Stimulated activated CD4-positive, alpha-beta T cell treated with anti-CD3 and anti-CD28 coated beads, Interleukin-1b, Interleukin-23, amount 100 ng/mL, for 48 hours (primary cell): ENCODE measurements around the gene TBX1.
"Not testable (repeated sequence)": the region's sequence is repeated elsewhere in the genome, so short reads cannot be mapped to it uniquely, and the experiment has no call there.

Experiments used
- DNase-seq: peaks from one replicate; pipeline ENCODE4 v3.0.0-alpha.2; 2020

The TBX1 gene

DNA sequence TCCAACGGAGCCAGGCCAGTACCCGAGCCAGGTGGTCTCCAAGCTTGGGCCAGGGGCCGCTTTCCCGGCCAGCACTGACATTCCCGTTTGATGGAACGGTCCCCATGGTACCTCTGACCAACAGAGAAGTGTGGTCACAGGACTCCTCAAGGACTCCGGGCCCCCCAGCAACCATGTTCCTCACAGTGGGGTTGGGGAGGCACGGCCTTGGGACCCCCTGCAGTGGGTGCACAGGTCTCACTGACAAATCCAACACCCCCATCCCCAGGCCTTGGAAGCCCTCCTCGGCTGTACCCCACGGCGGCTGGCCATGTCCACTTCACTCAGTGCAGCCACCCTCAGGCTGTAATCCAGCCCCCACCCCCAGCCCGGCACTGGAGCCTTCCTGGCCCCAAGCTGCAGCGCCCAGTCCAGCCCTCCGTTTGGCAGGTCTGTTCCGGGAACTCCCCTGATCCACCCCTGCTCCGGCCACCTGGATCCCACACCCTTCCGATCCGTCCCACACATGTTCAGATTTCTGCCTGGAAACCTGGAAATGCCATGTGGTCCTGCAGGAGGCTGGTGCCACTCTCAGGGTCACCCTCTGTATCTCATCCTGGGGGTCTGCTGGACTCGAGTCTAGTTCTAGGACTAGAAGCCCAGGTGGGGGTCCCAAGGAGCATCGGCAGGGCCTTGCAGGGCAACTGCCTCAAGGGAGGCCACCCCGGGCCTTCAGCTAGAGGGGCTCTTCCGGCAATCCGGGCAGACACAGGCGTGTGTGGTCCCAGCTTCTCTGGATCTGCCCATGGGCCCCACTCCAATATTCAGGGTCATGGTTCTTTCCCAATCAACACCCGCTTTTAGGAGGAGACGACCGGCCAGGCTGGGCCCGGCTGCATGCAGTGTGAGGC lies 26.6 kb downstream of the TBX1 start:
- DNase-seq: no peak

DNA sequence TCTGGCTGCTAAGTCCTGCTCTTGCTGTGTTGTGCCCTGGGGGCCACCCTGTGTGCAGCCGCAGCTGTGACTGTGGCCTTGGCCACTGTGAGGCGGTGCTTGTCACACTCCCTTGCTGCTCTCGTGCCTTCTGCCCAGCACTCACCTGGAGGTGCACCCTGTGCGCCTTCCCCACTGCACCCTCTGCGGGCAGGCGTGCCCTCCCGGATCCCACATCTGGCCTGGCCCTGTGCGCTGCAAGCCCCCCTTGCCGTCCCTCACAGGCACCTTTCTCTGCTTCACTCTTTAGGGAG lies 27.2 kb downstream of the TBX1 start:
- DNase-seq: no peak

DNA sequence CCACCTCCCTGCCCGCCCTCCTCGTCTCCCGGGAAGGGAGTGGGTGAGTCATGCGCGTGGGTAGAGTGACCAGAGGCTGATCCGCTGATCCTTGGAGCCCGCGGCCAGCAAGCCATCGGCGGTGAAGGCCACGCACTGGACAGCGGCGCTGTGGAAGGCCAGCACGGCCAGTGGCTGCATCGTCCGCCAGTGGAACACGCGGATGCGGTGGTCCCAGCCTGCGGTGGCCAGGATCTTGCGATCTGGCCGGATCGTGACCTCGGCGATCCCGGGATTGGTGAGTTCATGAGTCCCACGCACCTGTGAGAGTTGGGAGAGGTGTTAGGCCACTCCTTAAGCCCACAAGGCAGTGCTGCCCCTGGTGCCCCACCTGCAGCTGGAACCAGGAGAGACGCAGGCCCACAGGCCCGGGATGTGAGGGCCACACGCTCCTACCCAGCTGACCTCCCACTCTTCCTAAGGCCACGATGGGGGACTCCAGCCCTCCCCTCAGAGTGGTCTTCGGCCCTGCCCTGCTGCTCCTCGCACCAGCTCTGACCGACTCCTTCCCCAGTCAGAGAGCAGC lies 28.2 kb downstream of the TBX1 start:
- DNase-seq: no peak

DNA sequence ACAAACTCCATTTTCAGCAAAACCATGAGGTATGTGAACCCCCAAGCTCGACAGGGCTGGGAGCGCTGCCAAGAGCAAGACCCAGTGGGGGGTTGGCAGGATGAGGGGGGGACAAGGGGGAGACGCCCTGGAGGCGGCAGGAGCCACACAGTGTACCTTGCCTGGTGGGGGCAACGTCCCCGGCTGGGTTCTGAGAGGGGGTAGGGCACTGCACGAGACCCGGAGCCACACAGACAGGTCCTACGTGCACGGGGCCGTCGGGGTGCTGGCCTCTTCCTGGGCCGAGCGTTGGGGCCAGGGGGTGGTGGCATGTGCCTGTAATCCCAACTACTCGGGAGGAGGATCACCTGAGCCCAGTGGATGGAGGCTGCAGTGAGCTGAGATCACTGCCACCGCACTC lies 28.8 kb downstream of the TBX1 start:
- DNase-seq: no peak

DNA sequence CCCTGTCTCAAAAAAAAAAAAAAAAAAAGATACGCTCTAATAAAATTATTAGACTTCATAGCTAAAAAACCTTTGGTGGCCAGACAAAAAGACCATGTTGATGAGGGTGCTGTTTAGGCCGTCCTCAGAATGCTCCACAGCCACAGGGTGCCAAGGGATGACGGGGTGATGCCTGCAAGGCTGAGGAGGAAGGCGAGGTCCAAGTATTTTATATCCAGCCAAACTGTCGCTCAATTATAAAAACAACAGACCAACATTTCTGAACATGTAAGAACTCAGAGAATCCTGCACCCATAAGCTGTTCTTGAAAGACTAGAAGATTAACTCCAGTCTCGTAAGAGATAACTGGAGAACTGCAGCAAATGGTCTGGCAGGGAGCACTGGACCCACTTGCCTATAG lies 29.2 kb downstream of the TBX1 start:
- DNase-seq: no peak

DNA sequence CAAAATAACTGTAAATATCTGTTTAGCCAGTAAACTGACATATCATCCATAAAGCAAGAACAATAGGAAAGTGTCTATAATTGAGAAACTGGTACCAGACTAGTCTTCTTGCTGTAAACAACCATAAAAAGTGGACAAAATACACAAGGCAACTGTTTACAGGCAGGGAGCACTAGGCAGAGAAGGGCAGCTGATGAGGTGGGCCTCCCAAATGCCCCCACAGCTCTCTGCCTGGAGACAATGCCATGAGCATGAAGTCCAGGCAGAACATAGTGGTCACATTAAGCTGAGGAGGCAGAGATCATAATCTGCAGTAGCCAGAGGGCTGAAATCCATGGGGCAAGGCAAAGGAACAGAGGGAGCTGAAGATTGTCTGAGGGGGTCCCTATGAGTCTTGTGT lies 30.7 kb downstream of the TBX1 start:
- DNase-seq: no peak

DNA sequence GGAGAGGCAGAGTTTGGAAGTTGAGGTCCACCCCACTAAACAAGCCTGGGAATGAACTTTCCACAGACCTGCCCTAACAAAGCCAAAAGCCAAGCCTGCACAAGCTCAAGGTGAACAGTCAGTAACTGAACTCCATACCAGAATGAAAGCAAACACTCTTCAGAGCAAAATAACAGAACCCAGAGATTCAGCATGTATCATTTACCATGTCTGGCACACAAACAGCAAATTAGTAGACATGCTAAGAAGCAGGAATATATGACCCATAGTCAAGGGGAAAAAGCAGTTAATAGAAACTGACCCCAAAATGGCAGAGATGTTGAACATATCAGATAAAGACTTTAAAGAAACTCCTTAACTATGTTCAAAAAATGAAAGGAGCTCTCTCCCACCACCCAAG lies 31.3 kb downstream of the TBX1 start:
- DNase-seq: no peak

DNA sequence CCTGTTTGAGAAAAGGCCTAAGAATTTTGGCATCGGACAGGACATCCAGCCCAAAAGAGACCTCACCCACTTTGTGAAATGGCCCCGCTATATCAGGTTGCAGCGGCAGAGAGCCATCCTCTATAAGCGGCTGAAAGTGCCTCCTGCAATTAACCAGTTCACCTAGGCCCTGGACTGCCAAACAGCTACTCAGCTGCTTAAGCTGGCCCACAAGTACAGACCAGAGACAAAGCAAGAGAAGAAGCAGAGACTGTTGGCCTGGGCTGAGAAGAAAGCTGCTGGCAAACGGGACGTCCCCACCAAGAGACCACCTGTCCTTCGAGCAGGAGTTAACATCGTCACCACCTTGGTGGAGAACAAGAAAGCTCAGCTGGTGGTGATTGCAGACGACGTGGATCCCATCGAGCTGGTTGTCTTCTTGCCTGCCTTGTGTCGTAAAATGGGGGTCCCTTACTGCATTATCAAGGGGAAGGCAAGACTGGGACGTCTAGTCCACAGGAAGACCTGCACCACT lies 31.9 kb downstream of the TBX1 start:
- not testable (repeated sequence) for DNase-seq

DNA sequence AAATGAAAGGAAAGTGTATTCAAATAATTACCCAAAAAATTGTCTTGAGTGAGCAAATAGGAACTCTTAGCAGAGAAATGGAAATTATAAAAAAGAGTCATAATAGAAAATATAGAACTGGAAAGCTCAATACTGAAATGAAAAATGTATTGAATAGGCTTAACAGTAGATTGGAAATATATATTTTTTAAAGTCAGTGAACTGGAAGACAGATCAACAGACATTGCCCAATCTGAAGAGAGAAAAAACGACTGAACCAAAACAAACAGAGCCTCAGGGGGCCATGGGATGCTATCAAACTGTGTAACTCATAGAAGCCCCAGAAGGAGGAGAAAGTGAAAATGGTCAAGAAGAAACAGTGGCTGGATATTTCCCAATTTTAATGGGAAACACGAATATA lies 32.6 kb downstream of the TBX1 start:
- no peak for DNase-seq

DNA sequence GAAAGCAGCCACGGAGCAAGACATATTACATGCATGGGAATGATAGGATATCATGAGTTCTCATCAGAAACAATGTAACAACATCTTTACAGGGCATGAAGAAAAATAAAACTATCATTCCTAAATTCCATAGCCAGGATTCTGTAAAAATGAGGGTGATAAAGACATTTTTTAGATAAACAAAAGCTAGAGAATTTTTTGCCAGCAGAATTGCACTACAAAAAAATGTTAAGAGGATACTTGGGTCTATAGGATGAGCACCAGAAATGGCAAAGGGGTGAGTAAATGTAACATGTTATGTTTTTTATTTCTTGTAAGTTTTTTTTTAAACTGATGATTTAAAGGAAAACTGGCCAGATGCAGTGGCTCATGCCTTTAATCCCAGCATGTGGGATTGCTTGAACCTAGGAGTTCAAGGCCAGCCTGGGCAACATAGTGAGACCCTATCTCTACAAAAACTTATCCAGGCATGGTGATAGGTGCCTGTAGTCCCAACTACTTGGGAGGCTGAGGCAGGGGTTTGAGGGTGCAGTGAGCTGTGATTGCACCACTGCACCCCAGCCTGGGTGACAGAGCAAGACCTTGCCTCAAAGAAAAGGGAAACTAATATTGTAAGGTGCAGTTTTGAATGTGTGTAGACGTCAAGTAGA lies 33.2 kb downstream of the TBX1 start:
- DNase-seq: no peak

DNA sequence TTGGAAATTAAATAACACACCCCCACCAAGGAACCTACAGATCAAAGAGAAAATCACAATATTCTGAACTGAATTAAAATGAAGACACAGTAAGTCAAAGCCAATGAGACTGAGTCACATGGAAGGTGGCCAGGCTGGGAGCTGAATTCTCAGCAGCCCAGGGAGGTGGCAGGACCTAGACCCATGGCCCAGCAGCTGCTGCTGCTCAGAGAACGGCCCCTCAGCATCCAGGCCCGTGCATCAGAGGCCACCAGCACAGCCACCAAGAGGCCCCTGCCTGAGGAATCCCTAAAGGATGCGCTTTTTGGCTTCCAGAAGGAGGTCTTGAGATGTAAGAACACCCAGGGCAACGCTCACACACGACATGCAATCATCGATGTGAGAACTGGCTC lies 35.0 kb downstream of the TBX1 start:
- no peak for DNase-seq

DNA sequence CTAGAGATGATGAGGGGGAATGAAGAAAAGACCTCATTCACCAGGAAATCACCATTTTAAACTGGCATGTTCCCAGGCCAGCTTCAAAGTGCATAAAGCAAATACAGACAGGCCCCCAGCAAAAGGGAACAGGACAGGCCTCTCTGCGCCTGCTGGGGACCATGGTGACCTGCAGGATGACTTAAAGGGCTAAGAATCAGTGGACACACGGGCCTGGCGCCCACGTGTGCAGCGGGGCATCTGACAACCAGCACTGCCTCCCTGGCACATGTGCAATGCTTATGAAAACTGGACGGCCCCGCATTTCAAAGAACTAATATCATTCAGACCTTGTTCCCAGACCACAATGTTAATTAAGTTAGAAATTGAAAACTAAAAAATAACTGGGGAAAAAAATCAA lies 35.6 kb downstream of the TBX1 start:
- no peak for DNase-seq

DNA sequence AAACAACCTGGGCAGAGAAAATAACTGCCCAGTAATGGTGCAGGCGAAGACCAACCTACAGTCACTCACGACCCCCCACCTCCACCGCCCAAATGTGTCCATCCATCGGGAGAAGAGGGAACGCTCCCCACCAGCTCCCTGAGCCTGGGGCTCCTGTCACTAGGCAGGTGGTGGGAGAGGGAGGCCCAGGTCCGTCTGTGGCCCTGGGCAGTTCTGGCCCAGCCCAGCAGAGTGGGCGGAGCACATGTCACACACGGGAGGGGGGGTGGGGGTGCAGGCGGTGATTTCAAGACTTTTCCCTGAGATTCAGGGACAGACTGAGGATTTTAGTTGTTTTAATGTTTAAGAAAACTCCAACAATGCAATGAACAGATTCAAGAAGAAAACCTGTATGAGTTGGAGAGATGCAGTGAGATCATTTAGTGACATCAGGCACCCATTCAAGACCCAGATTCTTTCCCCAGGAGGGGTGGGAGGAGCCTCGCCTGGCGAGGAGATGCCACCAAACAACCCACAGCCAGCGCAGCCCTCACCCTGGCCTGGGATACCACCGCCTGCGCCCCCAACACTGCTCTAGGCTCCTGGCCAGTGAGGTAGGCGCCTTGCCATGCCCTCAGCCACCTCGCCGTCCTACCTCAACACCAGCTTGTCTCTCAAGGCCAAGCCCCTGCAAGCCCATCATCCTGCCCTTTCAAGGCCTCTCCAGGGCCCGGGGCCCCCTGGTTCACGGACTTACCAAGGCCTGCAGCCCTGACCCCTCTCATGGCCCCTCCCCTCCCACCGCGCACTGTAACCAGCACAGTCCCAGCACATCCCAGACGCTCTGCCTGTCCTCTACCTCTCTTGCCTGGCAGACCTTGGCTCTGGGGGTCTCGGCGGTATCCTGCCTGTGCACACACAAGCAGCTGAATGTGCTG lies 36.8 kb downstream of the TBX1 start:
- DNase-seq: no peak

DNA sequence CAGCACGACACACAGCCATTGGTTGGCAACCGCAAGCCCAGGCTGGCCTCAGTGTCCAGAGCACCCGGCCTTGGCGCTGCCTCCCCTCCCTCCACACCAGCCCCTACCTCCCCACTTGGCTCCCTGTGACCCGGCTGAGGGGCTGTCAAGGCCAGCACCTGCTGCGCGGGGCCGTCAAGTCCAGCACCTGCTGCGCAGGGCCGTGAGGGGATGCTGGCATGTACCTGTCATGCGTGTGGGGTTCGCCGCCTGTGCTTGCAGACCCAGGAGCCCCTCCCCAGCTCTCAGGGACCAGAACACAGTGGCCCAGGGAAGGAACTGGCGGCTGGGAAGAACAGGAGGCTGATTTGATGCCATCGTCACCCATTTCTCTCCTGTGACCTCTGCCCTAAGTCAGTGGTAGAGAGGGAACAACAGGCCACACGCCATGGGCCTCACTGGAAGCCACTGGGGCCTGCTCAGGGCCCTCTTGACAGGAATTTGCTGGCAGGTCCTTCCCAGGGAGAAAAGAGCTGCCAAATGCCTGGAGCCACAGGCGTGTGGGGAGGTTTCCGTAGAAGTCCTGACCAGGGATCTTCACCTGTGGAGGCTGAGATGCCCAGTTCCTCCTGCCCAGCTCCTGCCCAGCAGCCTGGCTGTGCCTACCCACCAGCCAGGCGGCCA lies 37.6 kb downstream of the TBX1 start:
- DNase-seq: no peak

DNA sequence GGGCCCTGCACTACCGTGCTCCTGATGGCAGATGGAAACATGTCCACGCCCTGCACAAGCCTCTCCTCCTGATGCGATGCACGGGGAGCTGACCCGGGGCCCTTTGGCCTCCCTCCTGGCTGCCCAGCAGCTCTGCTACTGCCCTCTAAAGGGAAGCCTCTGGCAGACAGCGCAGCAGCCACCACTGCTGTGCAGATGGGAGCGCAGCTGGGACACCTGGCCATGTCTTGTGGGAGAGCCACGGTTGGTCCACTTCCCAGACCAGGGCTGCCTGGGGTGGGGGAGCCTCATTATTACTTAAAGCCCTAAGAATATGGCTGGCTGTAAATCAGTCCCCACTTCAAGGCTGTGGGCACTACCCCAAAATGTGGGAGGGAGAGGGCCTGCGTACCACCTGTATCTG lies 38.3 kb downstream of the TBX1 start:
- DNase-seq: no peak

DNA sequence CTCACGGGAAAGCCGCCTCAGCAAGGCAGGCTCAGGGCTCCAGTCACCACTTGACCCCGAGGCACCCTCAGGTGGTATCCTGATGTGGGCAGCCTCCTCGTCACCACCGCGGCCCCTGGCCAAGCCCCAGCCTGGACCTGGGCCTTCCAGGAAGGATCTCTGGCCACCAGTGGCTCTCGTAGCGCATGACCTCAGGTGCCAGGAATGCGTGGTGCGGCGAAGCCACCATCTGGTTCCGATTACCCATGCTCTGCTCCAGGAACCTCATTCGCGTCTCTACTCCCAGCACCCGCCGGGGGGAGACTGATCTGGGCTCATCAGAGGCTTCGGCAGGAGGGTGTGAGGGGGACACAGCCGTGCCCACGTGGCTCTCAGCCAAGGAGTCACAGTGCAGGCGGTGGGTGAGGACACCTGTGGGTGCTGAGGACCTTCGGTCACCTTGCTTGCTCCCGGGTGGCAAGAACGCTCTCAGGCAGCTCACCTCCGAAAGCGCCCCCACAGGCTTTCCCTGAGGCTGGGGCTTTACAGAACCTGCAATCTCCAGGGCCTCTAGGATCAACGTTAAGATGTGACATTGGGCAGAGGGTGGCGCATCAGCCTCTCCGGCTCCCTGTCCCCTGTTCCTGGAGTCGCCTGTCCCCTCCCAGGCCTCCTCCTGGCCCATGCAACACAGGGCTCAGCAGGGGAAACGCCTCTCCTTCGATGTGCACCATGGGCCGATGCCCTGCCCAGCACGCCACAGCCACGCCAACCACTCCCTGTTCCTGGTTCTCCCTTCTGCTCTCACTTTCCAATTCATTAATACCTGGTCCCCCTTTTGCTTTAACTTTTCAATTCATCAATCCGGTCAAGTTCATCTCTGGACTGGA lies 39.0 kb downstream of the TBX1 start:
- no peak for DNase-seq

DNA sequence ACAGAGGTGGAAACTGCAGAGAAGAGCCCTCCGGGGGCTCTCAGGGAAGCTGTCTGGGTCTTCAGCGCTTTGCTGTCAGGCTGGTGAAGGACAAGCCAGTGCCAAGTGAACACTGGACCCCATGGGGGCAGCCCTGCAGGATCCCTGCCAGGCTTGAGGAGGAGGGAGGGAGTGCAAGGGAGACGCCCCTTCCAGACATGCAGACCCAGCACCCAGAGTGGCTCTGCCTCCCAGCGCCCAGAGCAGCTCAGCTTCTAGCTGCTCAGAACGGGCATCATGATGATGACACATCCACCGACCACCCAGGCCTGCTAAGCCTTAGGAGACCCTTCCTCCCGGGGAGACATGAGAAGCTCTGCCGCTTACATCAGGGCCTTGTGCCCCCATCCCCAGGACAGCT lies 39.7 kb downstream of the TBX1 start:
- DNase-seq: no peak

DNA sequence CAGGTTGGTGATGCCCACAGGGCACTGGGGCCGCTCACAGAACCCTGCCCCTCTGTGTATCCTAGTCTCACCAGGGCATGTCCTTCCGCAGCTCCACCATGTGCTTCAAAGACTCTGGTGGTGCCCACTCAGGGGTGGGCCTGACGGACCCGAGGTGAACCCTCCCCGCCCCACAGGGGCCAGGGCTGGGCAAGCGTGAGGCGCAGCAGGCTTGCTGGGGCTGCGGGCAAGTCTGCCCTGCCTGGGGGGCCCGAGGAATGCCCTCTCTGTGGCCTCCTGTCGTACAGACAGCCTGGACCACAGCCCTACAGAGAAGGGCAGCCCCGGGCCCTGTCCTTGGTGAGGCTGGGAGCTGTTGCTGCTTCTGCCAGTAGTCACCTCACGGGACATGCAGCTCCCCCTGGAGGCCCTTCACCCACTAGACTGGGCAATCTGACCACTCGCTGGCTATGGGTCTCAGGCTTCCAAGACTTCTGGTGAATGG lies 40.2 kb downstream of the TBX1 start:
- DNase-seq: no peak

DNA sequence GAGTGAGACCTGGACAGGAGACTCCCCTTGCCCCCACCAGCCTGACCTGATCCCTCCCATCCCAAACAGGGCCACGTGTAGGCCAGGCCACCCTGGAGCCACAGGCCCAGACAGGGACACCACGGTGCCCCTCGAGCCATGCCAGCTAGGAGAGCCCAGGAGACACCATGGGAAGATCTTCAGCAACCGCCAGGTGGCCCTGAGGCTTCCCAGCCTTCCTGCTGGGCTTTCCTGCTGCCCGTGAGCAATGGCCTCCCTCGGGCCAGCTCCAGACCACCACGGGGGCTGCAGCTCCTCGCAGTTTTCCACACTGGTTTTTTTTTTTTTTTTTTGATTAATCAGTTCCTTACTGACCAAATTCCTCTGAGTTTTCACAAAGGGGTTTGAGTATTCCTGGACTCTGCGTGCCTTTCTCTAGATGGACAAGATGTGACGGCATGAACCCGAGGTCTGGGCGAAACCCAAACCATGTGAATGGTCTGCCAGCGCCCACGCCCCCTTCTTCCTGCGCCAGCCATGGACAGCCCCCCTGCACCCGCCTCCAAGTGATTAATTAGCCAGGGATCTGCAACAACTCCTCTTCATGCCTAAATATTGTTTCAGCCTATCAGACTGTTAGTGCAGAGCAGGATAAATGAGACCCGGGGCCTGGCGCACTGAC lies 40.9 kb downstream of the TBX1 start:
- DNase-seq: no peak

DNA sequence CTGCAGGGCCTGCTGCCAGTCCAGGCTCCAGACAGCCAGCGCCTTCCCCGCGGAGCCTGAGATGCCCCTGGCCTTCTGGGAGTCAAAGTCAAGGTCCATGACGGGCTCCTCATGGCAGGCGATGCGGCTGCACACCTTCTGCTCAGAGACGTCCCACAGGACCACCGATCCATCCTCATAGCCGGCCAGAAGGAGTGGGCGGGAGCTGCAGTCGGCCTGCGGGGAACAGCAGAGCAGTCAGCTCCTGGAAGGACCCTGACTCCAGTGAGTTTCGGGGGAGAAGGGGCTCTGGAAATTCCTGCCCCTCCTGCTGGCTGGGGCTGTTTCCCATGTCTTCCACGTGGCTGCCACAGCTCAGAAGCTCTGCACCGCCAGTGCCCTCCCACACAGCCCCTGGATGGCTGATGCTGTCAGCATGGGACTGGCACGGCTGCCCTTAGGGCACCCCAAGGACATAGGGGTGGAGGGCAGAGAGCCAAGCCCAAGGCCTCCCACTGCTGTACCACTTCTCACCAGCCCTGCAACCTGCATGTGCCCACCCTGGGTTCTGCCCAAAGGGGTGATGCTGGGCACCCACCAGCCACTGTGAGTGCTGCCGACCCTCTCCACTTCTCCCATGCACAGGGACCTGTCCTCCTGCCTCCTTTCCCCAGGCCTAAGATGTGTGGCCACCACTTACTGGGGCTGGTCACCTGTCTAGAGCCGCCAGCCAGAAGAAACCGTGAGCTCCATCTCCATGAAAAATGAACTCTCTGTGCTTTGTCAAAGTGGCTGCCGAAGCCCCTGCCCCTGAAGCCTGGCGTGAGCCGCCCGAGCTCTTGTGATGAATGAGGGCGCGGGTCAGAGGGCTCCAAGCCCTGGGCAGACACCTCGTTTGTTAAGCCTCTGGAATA lies 41.7 kb downstream of the TBX1 start:
- DNase-seq: no peak
